ENCODE measurements around the gene DAPK1.

- TF ChIP-seq, protein P1, sequence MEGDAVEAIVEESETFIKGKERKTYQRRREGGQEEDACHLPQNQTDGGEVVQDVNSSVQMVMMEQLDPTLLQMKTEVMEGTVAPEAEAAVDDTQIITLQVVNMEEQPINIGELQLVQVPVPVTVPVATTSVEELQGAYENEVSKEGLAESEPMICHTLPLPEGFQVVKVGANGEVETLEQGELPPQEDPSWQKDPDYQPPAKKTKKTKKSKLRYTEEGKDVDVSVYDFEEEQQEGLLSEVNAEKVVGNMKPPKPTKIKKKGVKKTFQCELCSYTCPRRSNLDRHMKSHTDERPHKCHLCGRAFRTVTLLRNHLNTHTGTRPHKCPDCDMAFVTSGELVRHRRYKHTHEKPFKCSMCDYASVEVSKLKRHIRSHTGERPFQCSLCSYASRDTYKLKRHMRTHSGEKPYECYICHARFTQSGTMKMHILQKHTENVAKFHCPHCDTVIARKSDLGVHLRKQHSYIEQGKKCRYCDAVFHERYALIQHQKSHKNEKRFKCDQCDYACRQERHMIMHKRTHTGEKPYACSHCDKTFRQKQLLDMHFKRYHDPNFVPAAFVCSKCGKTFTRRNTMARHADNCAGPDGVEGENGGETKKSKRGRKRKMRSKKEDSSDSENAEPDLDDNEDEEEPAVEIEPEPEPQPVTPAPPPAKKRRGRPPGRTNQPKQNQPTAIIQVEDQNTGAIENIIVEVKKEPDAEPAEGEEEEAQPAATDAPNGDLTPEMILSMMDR (IDR thresholded peaks at IDR 0.05), result no peak
- TF ChIP-seq POLR2A (IDR thresholded peaks at IDR 0.05), result no peak
Observed at GRCh38 chr9:87746186-87746585, 248.5 kb downstream of the DAPK1 start.

Measured in testis (tissue), 2 donors.